CD8-positive, alpha-beta memory T cell (primary cell): ENCODE measurements around the gene PRSS38. TPM values are rescaled to one million over a fixed set of nuclear protein-coding genes. Genes with fewer than 3 reads are reported as not detected.
A peak's percentile ranks its signal among the peaks of the same experiment; 100 is the strongest.

ENCODE experiments used
- CTCF ChIA-PET: fragments of 350-600 bp; sonication (Branson Sonifier 250); formaldehyde crosslinking; loops from one replicate; lab custom pipeline; 2021; ENCODE audit warnings: antibody characterized with exemption; lab: Charles Lee
- POLR2A ChIA-PET: fragments of 350-600 bp; sonication (Branson Sonifier 250); formaldehyde crosslinking; loops from one replicate; lab custom pipeline; 2021; ENCODE audit warnings: antibody characterized with exemption; lab: Charles Lee
- DNase-seq, 5 donors: peaks; one replicate each; pipeline versions ENCODE4 v3.0.0 to v3.0.0-alpha.2; 2020 to 2022; ENCODE audit warnings: mixed read lengths in 1 of 5
- H3K27ac ChIP-seq: one replicate; pipeline ENCODE4 v1.7.0; 2013; ENCODE audit warnings: low read depth, mild to moderate bottlenecking, low read length, moderate library complexity
- H3K27me3 ChIP-seq: 2 replicates; pipeline ENCODE4 v1.7.0; 2013; ENCODE audit warnings: low read length, mild to moderate bottlenecking; ENCODE audit not compliant: insufficient read depth, poor library complexity, severe bottlenecking
- H3K36me3 ChIP-seq: 2 replicates; pipeline ENCODE4 v1.7.0; 2013; ENCODE audit warnings: mild to moderate bottlenecking, low read length, moderate library complexity; ENCODE audit not compliant: insufficient read depth
- H3K4me1 ChIP-seq: 2 replicates; pipeline ENCODE4 v1.7.0; 2013; ENCODE audit warnings: mild to moderate bottlenecking, low read length, moderate library complexity; ENCODE audit not compliant: insufficient read depth
- H3K4me3 ChIP-seq: 2 replicates; pipeline ENCODE4 v1.7.0; 2013; ENCODE audit warnings: mild to moderate bottlenecking, low read length
- H3K9me3 ChIP-seq: 2 replicates; pipeline ENCODE4 v1.7.0; 2013; ENCODE audit warnings: mild to moderate bottlenecking, low read length
- H3K27ac Mint-ChIP-seq, 8 donors: one replicate each; pipeline ENCODE4 v1.8.0; 2020 to 2021; ENCODE audit warnings: mixed read lengths in 8 of 8, mild to moderate bottlenecking in 6 of 8, inconsistent platforms in 3 of 8, moderate library complexity in 3 of 8
- H3K27me3 Mint-ChIP-seq, 2 donors: one replicate each; pipeline ENCODE4 v1.8.0; 2020 to 2021; ENCODE audit warnings: mixed read lengths in 2 of 2, mild to moderate bottlenecking in 1 of 2, moderate library complexity in 1 of 2
- H3K36me3 Mint-ChIP-seq, 3 donors: one replicate each; pipeline ENCODE4 v1.8.0; 2020 to 2021; ENCODE audit warnings: mixed read lengths in 3 of 3, inconsistent platforms in 1 of 3, mild to moderate bottlenecking in 1 of 3
- H3K4me1 Mint-ChIP-seq, 3 donors: one replicate each; pipeline ENCODE4 v1.8.0; 2020 to 2021; ENCODE audit warnings: mixed read lengths in 3 of 3, inconsistent platforms in 1 of 3, mild to moderate bottlenecking in 1 of 3
- H3K4me3 Mint-ChIP-seq, 7 donors: one replicate each; pipeline ENCODE4 v1.8.0; 2020 to 2021; ENCODE audit warnings: mixed read lengths in 7 of 7, mild to moderate bottlenecking in 6 of 7, moderate library complexity in 4 of 7, inconsistent platforms in 2 of 7
- H3K9me3 Mint-ChIP-seq, 5 donors: one replicate each; pipeline ENCODE4 v1.8.0; 2020 to 2022; ENCODE audit warnings: mixed read lengths in 5 of 5, mild to moderate bottlenecking in 3 of 5, moderate library complexity in 2 of 5, inconsistent platforms in 1 of 5
- polyA plus RNA-seq: library from polyadenylated mRNA; unstranded; fragments of 300-500 nt; fragmentation: Illumina TruSeq; gene quantifications from one replicate; pipeline ENCODE4 v1.2.3, GENCODE V29; 2021
- total RNA-seq, 2 experiments: library from RNA; stranded (reverse); gene quantifications; one replicate each; pipeline ENCODE4 v1.2.3, GENCODE V29; 2021

Gene PRSS38
- total and polyA plus RNA-seq, 3 experiments from 2014 or later = not detected

DNA sequence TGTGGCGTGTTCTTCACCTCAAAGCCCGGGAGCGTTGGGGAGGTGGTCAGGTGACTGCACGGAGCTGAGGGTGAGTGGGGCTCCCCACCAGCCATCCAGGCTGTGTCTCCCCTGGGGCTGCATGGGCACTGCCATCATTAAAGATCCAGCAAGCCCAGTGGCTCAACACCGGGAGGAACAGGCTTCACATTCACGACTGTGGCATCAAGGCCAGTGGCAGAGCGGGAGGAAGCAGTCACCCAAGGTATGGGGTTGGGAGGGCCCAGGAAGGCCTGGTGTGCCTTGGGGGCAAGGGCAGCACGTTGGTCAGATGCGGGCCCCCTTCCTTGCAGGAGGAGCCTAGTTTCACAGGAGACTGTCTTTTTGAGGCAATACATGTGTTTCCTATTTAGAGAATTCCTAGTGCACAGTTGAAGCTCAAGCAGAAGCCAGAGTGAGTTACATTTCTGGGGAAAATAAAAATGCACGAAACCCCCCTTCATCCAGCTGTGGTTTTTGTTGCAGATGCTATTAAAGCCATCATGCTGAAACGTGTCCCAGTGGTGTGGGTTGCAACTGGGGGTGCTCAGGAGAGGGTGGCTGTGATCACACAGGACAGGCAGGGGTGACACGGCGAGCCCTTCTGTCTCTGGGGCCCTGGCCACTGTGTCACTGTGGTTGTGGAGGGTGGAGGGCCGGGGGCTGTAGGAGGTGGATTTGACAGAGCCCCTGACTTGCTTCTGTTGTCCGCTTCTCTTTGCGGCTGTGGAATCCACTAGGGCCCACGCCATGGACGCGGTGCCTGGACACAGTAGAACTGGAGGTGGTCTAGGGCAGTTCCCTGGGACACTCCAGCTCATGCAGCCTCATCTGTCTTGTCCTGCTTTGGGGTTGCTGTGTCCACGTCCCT lies 46.2 kb upstream of the PRSS38 start:
- H3K9me3 Mint-ChIP-seq = no peaks in the 10 kb centered on the region
- ChIA-PET CTCF (no interaction called here), POLR2A (no interaction called here)

DNA sequence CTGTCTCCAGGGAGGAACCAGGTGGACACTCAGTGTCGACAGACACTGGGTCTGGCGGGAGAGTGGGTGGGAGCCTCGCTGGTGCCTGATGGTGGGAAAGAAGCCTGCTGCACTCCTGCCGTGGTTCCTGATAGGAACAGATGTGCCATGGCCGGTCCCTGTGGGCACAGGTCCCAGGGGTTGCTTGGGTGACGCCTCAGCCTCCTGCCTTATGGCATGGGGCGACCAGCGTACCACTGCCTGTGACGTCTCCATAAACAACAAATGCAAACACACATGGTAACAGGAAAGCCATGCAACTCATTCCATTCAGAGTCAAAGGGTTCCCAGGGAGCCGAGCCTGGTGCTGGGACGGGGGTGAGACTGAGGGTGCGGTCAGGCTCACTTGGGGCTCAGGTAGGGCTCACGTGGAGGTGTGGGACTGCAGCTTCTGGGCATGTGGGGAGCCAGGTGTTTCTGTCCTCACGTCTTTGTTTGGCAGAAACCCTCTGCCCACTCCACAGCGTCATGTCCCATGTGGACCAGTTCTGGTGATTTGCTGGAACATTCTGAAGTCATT lies 45.5 kb upstream of the PRSS38 start:
- Mint-ChIP-seq H3K27ac (no peak overlapping the region), H3K36me3 (peaks cover 0 to 24% (median 7%) of the 10 kb centered on the region in 3 donors), H3K27me3 (no peaks in the 10 kb centered on the region), H3K4me1 (peaks cover 61 to 88% (median 72%) of the 10 kb centered on the region in 3 donors), H3K4me3 (no peak overlapping the region), H3K9me3 (no peaks in the 10 kb centered on the region)
- Histone ChIP-seq H3K27me3 (no peaks in the 10 kb centered on the region), H3K36me3 (no peaks in the 10 kb centered on the region), H3K27ac (no peak overlapping the region), H3K4me1 (peaks cover 59% of the 10 kb centered on the region), H3K9me3 (no peaks in the 10 kb centered on the region), H3K4me3 (no peak overlapping the region)
- POLR2A ChIA-PET = no interaction called here
- no peak for DNase-seq
- CTCF ChIA-PET = no interaction called here

More for the DNA sequence above, 46.2 kb upstream of the PRSS38 start:
- H3K9me3 ChIP-seq = no peaks in the 10 kb centered on the region
- Mint-ChIP-seq H3K36me3 (peaks cover 0 to 23% (median 7%) of the 10 kb centered on the region in 3 donors), H3K27ac (peak overlapping the region in 3 of 8 donors; percentile 8 to 79 (median 58)), H3K27me3 (no peaks in the 10 kb centered on the region), H3K4me1 (peaks cover 64 to 88% (median 73%) of the 10 kb centered on the region in 3 donors), H3K4me3 (peak overlapping the region in 1 of 7 donors; percentile 40)
- H3K27ac ChIP-seq = no peak overlapping the region
- no peak overlapping the region for H3K4me3 ChIP-seq
- peaks cover 59% of the 10 kb centered on the region for H3K4me1 ChIP-seq
- no peaks in the 10 kb centered on the region for H3K27me3 ChIP-seq
- DNase-seq = no peak
- no peaks in the 10 kb centered on the region for H3K36me3 ChIP-seq

DNA sequence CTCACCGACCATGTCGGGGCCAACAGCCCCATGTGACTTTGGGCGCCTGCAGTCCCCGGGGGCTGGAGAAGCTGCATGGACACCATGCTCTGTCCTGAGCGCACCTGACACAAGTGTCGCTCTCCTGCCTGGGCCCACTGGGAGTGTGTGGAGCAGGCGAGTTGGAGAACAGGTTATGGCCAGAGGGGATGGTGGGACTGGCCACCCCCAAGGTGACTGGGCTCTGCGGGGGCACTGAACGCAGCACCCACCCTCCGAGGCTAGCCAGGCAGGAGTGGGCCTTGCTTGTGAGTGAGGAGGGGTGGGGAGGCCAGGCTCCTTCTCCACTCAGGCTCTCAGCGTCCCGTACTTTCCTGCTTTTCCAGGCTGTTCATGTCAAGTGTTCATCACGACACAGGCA lies 44.7 kb upstream of the PRSS38 start:
- no peaks in the 10 kb centered on the region for H3K9me3 ChIP-seq
- no peak overlapping the region for H3K4me3 Mint-ChIP-seq
- H3K9me3 Mint-ChIP-seq = no peaks in the 10 kb centered on the region
- H3K27ac Mint-ChIP-seq = peak overlapping the region in 1 of 8 donors; percentile 37
- H3K36me3 ChIP-seq = peaks cover 1% of the 10 kb centered on the region
- H3K4me3 ChIP-seq = no peak overlapping the region
- POLR2A ChIA-PET = no interaction called here
- no peaks in the 10 kb centered on the region for H3K27me3 ChIP-seq
- peaks cover 52% of the 10 kb centered on the region for H3K4me1 ChIP-seq
- CTCF ChIA-PET = interaction anchor here (0.6 kb wide), 1 partner anchor 229 kb away, joined by 4 read pairs; no protein-coding TSS in a partner anchor
- peaks cover 57 to 85% (median 64%) of the 10 kb centered on the region in 3 donors for H3K4me1 Mint-ChIP-seq
- no peak overlapping the region for H3K27ac ChIP-seq
- H3K27me3 Mint-ChIP-seq = no peaks in the 10 kb centered on the region
- H3K36me3 Mint-ChIP-seq = peaks cover 0 to 24% (median 7%) of the 10 kb centered on the region in 3 donors
- DNase-seq = no peak

DNA sequence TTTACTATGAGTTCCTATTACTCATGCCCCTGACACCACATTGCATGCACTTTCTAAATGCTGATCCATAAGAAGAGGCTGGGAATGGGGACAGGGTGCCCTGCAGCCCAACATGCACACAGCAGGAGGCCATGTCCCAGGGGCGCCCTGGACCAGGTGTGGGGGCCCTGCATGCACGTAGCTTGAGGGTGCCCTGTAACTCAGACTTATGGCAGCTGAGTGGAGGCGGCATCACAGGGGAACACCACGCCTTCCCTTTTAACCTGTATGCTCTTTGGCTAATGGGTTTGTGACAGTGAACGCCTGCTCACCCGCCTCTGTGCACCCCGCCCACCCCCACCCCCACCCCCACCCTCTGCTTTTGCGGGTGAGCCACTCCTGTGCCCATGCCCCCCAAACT lies 44.1 kb upstream of the PRSS38 start:
- H3K4me1 ChIP-seq = peaks cover 47% of the 10 kb centered on the region
- no peak for DNase-seq
- H3K4me3 Mint-ChIP-seq = no peak overlapping the region
- H3K36me3 Mint-ChIP-seq = peaks cover 0 to 29% (median 9%) of the 10 kb centered on the region in 3 donors
- no peaks in the 10 kb centered on the region for H3K27me3 ChIP-seq
- CTCF ChIA-PET = no interaction called here
- H3K27ac ChIP-seq = no peak overlapping the region
- H3K4me3 ChIP-seq = no peak overlapping the region
- H3K27ac Mint-ChIP-seq = peak overlapping the region in 1 of 8 donors; percentile 37
- H3K9me3 ChIP-seq = no peaks in the 10 kb centered on the region
- H3K9me3 Mint-ChIP-seq = no peaks in the 10 kb centered on the region
- H3K36me3 ChIP-seq = peaks cover 6% of the 10 kb centered on the region
- POLR2A ChIA-PET = no interaction called here
- H3K4me1 Mint-ChIP-seq = peaks cover 54 to 85% (median 59%) of the 10 kb centered on the region in 3 donors
- no peaks in the 10 kb centered on the region for H3K27me3 Mint-ChIP-seq

DNA sequence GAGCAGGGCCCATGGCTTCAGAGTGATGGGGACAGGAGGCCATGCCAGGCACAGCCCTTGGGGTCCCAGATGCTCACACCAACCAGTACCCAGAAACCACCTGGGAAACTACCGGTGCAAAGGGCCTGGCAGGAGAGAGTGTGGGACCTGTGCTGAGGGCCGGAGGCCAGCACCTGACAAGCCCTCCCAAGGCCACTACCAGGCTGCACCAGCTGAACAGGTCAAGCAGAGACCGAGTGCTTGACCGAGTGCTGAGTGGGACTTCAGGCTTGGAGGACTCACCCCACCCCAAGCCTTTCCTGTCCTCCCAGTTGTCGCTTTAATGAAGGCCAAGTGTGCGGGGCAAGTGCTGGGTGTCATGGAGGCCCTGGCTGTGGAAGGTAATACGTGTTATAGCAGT lies 43.7 kb upstream of the PRSS38 start:
- H3K27ac ChIP-seq = no peak overlapping the region
- Mint-ChIP-seq H3K4me1 (peaks cover 51 to 84% (median 55%) of the 10 kb centered on the region in 3 donors), H3K27me3 (no peaks in the 10 kb centered on the region), H3K27ac (peak overlapping the region in 1 of 8 donors; percentile 51), H3K4me3 (peak overlapping the region in 1 of 7 donors; percentile 19), H3K9me3 (no peaks in the 10 kb centered on the region), H3K36me3 (peaks cover 0 to 33% (median 9%) of the 10 kb centered on the region in 3 donors)
- DNase-seq = no peak
- POLR2A ChIA-PET = no interaction called here
- H3K4me1 ChIP-seq = peaks cover 42% of the 10 kb centered on the region
- no peaks in the 10 kb centered on the region for H3K27me3 ChIP-seq
- H3K4me3 ChIP-seq = no peak overlapping the region
- peaks cover 10% of the 10 kb centered on the region for H3K36me3 ChIP-seq
- CTCF ChIA-PET = interaction anchor here (1.0 kb wide), 2 partner anchors 16 to 182 kb away, joined by 3 to 4 read pairs; no protein-coding TSS in a partner anchor
- no peaks in the 10 kb centered on the region for H3K9me3 ChIP-seq

DNA sequence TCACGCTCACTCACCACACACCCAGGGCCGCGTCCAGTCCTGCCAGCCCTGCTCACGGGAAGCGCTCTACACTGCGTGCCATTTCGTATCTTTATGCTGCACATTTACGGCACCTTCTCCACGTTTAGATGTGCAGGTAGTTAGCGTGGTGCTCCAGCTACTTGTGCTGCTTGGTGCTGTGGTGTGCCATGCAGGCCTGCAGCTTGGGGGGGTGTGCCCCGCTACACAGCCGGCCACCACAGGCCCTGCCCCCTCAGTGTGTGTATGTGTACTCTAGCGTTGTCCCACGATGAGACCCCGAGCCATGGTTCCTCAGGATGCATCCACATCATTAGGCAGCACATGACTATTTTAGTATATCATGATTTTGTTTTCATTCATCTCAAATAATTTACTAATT lies 41.9 kb upstream of the PRSS38 start:
- Mint-ChIP-seq H3K4me1 (peaks cover 37 to 66% (median 38%) of the 10 kb centered on the region in 3 donors), H3K27me3 (no peaks in the 10 kb centered on the region), H3K4me3 (peak overlapping the region in 3 of 7 donors; percentile 68 to 83 (median 77)), H3K36me3 (peaks cover 0 to 28% (median 9%) of the 10 kb centered on the region in 3 donors), H3K27ac (peak overlapping the region; percentile 38 to 99 (median 92)), H3K9me3 (no peaks in the 10 kb centered on the region)
- ChIA-PET CTCF (interaction anchor here (1.2 to 3.8 kb wide), 3 partner anchors 10 to 174 kb away, joined by 3 to 51 read pairs (median 13); no protein-coding TSS in a partner anchor), POLR2A (interaction anchor here (0.5 to 2.4 kb wide), 6 partner anchors 8 to 1964 kb away, joined by 3 to 15 read pairs (median 4); no protein-coding TSS in a partner anchor)
- Histone ChIP-seq H3K27ac (no peak overlapping the region), H3K4me3 (no peak overlapping the region), H3K27me3 (no peaks in the 10 kb centered on the region), H3K36me3 (peaks cover 10% of the 10 kb centered on the region), H3K4me1 (peaks cover 29% of the 10 kb centered on the region), H3K9me3 (no peaks in the 10 kb centered on the region)
- DNase-seq = no peak

DNA sequence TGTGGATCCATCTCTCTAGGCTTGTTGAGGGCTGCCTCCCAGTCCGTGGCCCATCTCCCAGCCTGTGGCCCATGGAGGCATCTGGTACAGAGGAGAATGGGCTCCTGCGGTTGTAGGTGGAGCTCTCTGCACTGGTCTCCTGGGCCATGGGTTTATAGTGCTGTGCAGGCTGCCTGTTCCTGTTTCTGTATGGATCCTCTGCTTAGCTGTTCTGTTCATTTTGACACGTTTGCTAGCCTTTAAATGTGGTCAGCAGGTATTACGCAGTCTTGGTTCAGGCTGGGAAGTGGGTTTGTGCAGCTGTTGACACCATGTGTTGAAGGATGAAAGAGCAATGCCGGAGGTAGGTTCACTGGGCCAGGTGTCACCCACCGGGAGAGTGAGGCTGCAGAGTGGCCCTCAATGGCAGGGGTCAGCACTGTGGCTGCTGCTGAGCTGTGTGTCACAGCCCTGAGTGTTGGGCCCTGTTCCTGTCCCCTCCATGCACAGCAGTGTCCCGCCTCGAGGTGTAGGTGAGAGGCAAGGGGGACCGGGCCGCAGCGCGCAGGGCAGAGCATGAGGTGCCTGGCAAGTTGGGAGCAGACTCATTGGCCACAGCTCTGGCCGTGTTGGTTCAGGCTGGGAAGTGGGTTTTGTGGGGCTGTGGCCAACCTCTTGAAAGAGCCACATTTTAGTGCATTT lies 41.3 kb upstream of the PRSS38 start:
- H3K27ac Mint-ChIP-seq = peak overlapping the region; percentile 38 to 99 (median 92)
- Histone ChIP-seq H3K27me3 (no peaks in the 10 kb centered on the region), H3K36me3 (peaks cover 10% of the 10 kb centered on the region), H3K27ac (no peak overlapping the region), H3K9me3 (no peaks in the 10 kb centered on the region), H3K4me1 (peaks cover 29% of the 10 kb centered on the region), H3K4me3 (no peak overlapping the region)
- no peaks in the 10 kb centered on the region for H3K9me3 Mint-ChIP-seq
- H3K27me3 Mint-ChIP-seq = no peaks in the 10 kb centered on the region
- DNase-seq = peak in 4 of 5 donors; percentile 33 to 85 (median 82)
- ChIA-PET POLR2A (interaction anchor here (0.5 to 2.4 kb wide), 6 partner anchors 9 to 1965 kb away, joined by 3 to 15 read pairs (median 4); no protein-coding TSS in a partner anchor), CTCF (interaction anchor here (1.2 to 3.8 kb wide), 3 partner anchors 10 to 173 kb away, joined by 3 to 51 read pairs (median 13); no protein-coding TSS in a partner anchor)
- peak overlapping the region; percentile 6 to 83 (median 77) for H3K4me3 Mint-ChIP-seq
- peaks cover 0 to 24% (median 8%) of the 10 kb centered on the region in 3 donors for H3K36me3 Mint-ChIP-seq
- peaks cover 34 to 59% (median 35%) of the 10 kb centered on the region in 3 donors for H3K4me1 Mint-ChIP-seq
